ENCODE results near the gene TP73.

The TP73 gene

GRCh38 chr1:3645247-3645646, 7.1 kb upstream of the TP73 start:
- no peaks in the 10 kb centered on the region for H3K36me3 ChIP-seq (ENCODE audit: control insufficient read depth, insufficient read depth, low read length)
- H3K4me1 ChIP-seq (ENCODE audit: control insufficient read depth, insufficient read depth, low read length) = peaks cover 9% of the 10 kb centered on the region
- WGBS, 2 experiments = 95 to 96% methylated on average over 43 of the region's 43 CpGs
- H3K27ac ChIP-seq (ENCODE audit: insufficient read depth, low read depth, low read length, poor library complexity, severe bottlenecking) = no peak overlapping the region
- no peak overlapping the region for H3K4me3 ChIP-seq (ENCODE audit: insufficient read depth, low read depth, low read length)
- H3K9me3 ChIP-seq (ENCODE audit: control insufficient read depth, low read length) = no peaks in the 10 kb centered on the region
- peaks cover 4% of the 10 kb centered on the region for H3K27me3 ChIP-seq (ENCODE audit: control insufficient read depth, insufficient read depth, low read length, poor library complexity, severe bottlenecking)

DNA sequence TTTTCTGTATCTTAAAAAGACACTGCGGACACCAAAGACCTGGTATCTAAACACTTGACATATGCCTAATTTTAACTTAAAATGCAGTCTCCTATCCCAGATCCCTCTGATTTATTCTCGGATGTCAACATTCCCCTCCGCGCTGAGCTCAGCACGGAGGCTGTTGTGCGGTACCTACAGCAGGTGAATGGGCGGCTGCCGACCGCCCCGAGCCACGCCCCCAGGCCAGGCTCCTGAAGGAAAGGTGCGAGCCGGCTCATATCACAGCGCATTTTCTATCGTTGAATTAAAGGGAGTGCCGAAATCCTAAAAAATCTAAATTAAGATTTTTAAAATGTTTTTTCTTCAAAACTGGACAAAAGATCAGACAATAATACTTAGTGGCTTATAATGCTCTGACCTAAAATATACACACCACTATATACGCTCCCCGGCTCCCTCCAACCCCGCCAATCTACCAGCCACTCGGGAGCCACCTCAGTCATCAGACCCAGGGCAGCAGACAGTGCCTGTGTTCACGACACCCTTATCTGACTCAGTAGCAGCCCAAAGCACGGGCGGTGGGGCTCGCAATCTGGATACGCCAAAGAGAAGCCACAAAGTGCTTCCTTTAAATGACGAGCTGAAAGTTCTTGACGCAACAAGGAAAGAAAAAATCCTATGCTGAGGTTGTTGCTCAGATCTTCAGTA, 6.5 kb upstream of the TP73 start:
- H3K4me3 ChIP-seq (ENCODE audit: insufficient read depth, low read depth, low read length) = no peak overlapping the region
- WGBS, 2 experiments = 93 to 95% methylated on average over 26 to 27 of the region's 27 CpGs
- no peaks in the 10 kb centered on the region for H3K9me3 ChIP-seq (ENCODE audit: control insufficient read depth, low read length)
- H3K27me3 ChIP-seq (ENCODE audit: control insufficient read depth, insufficient read depth, low read length, poor library complexity, severe bottlenecking) = peaks cover 10% of the 10 kb centered on the region
- H3K27ac ChIP-seq (ENCODE audit: insufficient read depth, low read depth, low read length, poor library complexity, severe bottlenecking) = no peak overlapping the region
- no peaks in the 10 kb centered on the region for H3K36me3 ChIP-seq (ENCODE audit: control insufficient read depth, insufficient read depth, low read length)
- peaks cover 9% of the 10 kb centered on the region for H3K4me1 ChIP-seq (ENCODE audit: control insufficient read depth, insufficient read depth, low read length)

GRCh38 chr1:3646596-3646995, 5.7 kb upstream of the TP73 start:
- Histone ChIP-seq H3K9me3 (ENCODE audit: control insufficient read depth, low read length) (no peaks in the 10 kb centered on the region), H3K27ac (ENCODE audit: insufficient read depth, low read depth, low read length, poor library complexity, severe bottlenecking) (no peak overlapping the region), H3K27me3 (ENCODE audit: control insufficient read depth, insufficient read depth, low read length, poor library complexity, severe bottlenecking) (peaks cover 18% of the 10 kb centered on the region), H3K4me1 (ENCODE audit: control insufficient read depth, insufficient read depth, low read length) (peaks cover 12% of the 10 kb centered on the region), H3K36me3 (ENCODE audit: control insufficient read depth, insufficient read depth, low read length) (no peaks in the 10 kb centered on the region), H3K4me3 (ENCODE audit: insufficient read depth, low read depth, low read length) (no peak overlapping the region)
- 93% methylated on average over 20 of the region's 20 CpGs for WGBS, 2 experiments

- peaks cover 16% of the 10 kb centered on the region for H3K4me1 ChIP-seq (ENCODE audit: control insufficient read depth, insufficient read depth, low read length)
- H3K27ac ChIP-seq (ENCODE audit: insufficient read depth, low read depth, low read length, poor library complexity, severe bottlenecking) = no peak within 1 kb of the TSS
- 5 to 6% methylated on average over 60 of the region's 60 CpGs for WGBS, 2 experiments
- no peaks in the 10 kb centered on the region for H3K36me3 ChIP-seq (ENCODE audit: control insufficient read depth, insufficient read depth, low read length)
- H3K9me3 ChIP-seq (ENCODE audit: control insufficient read depth, low read length) = no peaks in the 10 kb centered on the region
- H3K27me3 ChIP-seq (ENCODE audit: control insufficient read depth, insufficient read depth, low read length, poor library complexity, severe bottlenecking) = peaks cover 48% of the 10 kb centered on the region
- peak within 1 kb of the TSS; percentile 95 for H3K4me3 ChIP-seq (ENCODE audit: insufficient read depth, low read depth, low read length)
These were observed 2.7 kb upstream of the TP73 start, which contains the start of gene WRAP73 for GRCh38 chr1:3649342-3650247. Gene WRAP73, minus strand, starts transcription at chr1:3650103. Its CDS starts 104 bp downstream, at chr1:3649999.

DNA sequence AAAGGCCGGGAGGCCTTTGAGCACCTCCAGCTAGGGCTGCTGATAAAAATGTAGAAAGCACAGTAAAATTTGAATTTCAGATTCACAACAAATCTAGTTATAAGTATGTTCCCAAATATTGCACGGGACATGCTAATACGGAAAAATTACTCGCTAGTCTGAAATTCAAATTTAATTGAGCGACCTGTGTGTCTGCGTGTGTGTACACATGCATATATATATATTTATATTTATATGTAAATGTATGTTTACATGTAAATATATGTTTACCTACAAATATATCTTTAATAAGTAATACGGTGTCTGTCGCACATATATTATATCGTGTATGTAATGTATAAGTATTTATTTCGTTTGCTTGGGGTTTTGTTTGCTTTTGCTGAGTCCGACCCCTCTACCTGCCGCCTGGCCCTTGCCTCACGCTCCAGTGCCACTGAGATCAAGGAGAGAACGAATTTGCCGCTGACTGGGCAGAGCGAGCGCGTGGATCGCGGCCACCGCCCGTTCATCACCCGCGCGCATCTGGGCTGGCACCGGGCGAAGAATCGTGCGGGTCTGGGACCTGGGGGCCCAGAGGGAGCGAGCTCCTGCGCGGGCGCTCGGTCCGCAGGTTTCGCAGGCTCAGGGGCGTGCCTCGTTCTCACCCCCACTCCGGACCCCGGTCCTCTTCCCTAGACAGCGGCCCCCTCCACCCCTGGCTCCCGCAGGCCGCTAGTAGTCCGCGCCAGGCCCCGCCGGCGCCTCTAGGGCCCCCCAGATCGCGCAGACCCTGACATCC, 1.9 kb upstream of the TP73 start:
- 6 to 10% methylated on average over 44 to 48 of the region's 50 CpGs for WGBS, 2 experiments
- Histone ChIP-seq H3K27ac (ENCODE audit: insufficient read depth, low read depth, low read length, poor library complexity, severe bottlenecking) (no peak overlapping the region), H3K36me3 (ENCODE audit: control insufficient read depth, insufficient read depth, low read length) (no peaks in the 10 kb centered on the region), H3K9me3 (ENCODE audit: control insufficient read depth, low read length) (no peaks in the 10 kb centered on the region), H3K4me1 (ENCODE audit: control insufficient read depth, insufficient read depth, low read length) (peaks cover 16% of the 10 kb centered on the region), H3K4me3 (ENCODE audit: insufficient read depth, low read depth, low read length) (no peak overlapping the region), H3K27me3 (ENCODE audit: control insufficient read depth, insufficient read depth, low read length, poor library complexity, severe bottlenecking) (peaks cover 56% of the 10 kb centered on the region)

- Histone ChIP-seq H3K4me3 (ENCODE audit: insufficient read depth, low read depth, low read length) (no peak overlapping the region), H3K27me3 (ENCODE audit: control insufficient read depth, insufficient read depth, low read length, poor library complexity, severe bottlenecking) (peaks cover 64% of the 10 kb centered on the region), H3K36me3 (ENCODE audit: control insufficient read depth, insufficient read depth, low read length) (no peaks in the 10 kb centered on the region), H3K9me3 (ENCODE audit: control insufficient read depth, low read length) (no peaks in the 10 kb centered on the region), H3K27ac (ENCODE audit: insufficient read depth, low read depth, low read length, poor library complexity, severe bottlenecking) (no peak overlapping the region), H3K4me1 (ENCODE audit: control insufficient read depth, insufficient read depth, low read length) (peaks cover 16% of the 10 kb centered on the region)
- WGBS, 2 experiments = 1 to 2% methylated on average over 83 of the region's 83 CpGs
These were observed 1.0 kb upstream of the TP73 start for GRCh38 chr1:3651026-3651929.

DNA sequence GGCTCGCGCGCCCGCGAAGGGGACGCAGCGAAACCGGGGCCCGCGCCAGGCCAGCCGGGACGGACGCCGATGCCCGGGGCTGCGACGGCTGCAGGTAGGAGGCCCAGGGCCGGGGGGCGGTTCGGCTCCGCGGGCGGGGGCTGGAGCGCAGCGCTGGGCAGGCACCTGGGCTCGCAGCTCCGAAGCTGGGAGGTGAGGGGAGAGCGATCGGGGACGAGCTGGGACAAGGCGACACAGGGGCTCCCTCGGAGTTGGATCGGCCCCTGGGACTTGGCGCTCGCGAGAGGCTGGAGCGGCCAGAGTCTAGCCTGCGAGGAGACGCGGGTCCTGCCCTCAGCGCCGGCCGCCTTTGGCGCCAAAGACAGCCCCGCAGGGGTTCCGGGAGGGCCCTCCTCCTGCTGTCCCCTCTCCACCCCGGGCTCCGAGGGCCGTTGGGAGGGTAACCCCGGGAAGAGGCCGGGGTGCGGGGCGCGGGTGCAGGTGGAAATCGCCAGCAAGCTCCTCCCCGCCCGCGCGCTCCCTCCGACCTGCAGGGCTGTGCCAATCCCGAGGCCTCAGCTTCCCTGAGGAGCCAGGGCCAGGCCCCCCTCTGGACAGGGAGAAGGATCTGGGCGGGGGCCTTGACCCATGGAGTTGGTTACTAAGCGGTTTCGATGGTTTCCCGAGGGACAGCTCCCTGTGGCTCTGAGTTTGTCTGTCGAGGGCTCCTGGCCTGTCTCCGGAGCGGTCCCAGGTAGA, 401 bp downstream of the TP73 start:
- H3K9me3 ChIP-seq (ENCODE audit: control insufficient read depth, low read length) = no peaks in the 10 kb centered on the region
- H3K27ac ChIP-seq (ENCODE audit: insufficient read depth, low read depth, low read length, poor library complexity, severe bottlenecking) = no peak overlapping the region
- peaks cover 79% of the 10 kb centered on the region for H3K27me3 ChIP-seq (ENCODE audit: control insufficient read depth, insufficient read depth, low read length, poor library complexity, severe bottlenecking)
- peak overlapping the region; percentile 17 for H3K4me3 ChIP-seq (ENCODE audit: insufficient read depth, low read depth, low read length)
- WGBS, 2 experiments = 1 to 2% methylated on average over 68 of the region's 68 CpGs
- H3K36me3 ChIP-seq (ENCODE audit: control insufficient read depth, insufficient read depth, low read length) = no peaks in the 10 kb centered on the region
- H3K4me1 ChIP-seq (ENCODE audit: control insufficient read depth, insufficient read depth, low read length) = peaks cover 16% of the 10 kb centered on the region

GRCh38 chr1:3653286-3653618, 936 bp downstream of the TP73 start:
- Histone ChIP-seq H3K27me3 (ENCODE audit: control insufficient read depth, insufficient read depth, low read length, poor library complexity, severe bottlenecking) (peaks cover 82% of the 10 kb centered on the region), H3K27ac (ENCODE audit: insufficient read depth, low read depth, low read length, poor library complexity, severe bottlenecking) (no peak overlapping the region), H3K9me3 (ENCODE audit: control insufficient read depth, low read length) (no peaks in the 10 kb centered on the region), H3K36me3 (ENCODE audit: control insufficient read depth, insufficient read depth, low read length) (no peaks in the 10 kb centered on the region), H3K4me1 (ENCODE audit: control insufficient read depth, insufficient read depth, low read length) (peaks cover 16% of the 10 kb centered on the region), H3K4me3 (ENCODE audit: insufficient read depth, low read depth, low read length) (no peak overlapping the region)
- WGBS, 2 experiments = 21 to 23% methylated on average over 10 of the region's 10 CpGs
